ENCODE results near the gene GDF15. TPM values are rescaled to one million over a fixed set of nuclear protein-coding genes. Genes with fewer than 3 reads are reported as not detected.

GDF15 gene
- polyA plus RNA-seq, 1 donor (not counting 4 experiments of a cell fraction or from before 2014, with no cell fraction given), result 0.31 TPM

- Histone ChIP-seq H3K36me3 (ENCODE audit: control insufficient read depth in 2 of 2, extremely low read depth in 1 of 2, insufficient read depth in 2 of 2, low read length in 2 of 2) (no peaks in the 10 kb centered on the region), H3K79me2 (ENCODE audit: control insufficient read depth, insufficient read depth, low read length) (no peaks in the 10 kb centered on the region), H3K9ac (ENCODE audit: control insufficient read depth, extremely low read depth, insufficient read depth, low read length) (no peak overlapping the region), H3K9me3 (ENCODE audit: control insufficient read depth, low read depth, low read length) (no peaks in the 10 kb centered on the region), H3K27ac (ENCODE audit: control insufficient read depth, insufficient read depth, low read length) (no peak overlapping the region), H3K27me3 (ENCODE audit: control insufficient read depth, extremely low read depth, insufficient read depth, low read length) (no peaks in the 10 kb centered on the region), H3K4me1 (ENCODE audit: control insufficient read depth, extremely low read depth, insufficient read depth, low read length) (peaks cover 14% of the 10 kb centered on the region), H2AFZ (ENCODE audit: control insufficient read depth, low read length) (no peak overlapping the region), H4K20me1 (ENCODE audit: control insufficient read depth, extremely low read depth, insufficient read depth, low read length) (no peaks in the 10 kb centered on the region), H3K4me2 (ENCODE audit: control insufficient read depth, extremely low read depth, insufficient read depth, low read depth, low read length) (no peak overlapping the region), H3K4me3 (ENCODE audit: control insufficient read depth in 2 of 3, extremely low read depth in 1 of 3, insufficient read depth in 2 of 3, low read depth in 1 of 3, low read length in 3 of 3) (no peak overlapping the region), H3K9me1 (ENCODE audit: control insufficient read depth, extremely low read depth, insufficient read depth, low read length) (no peaks in the 10 kb centered on the region)
- dilution Hi-C loops (cut with MboI; ENCODE audit: extremely low pct_ligation_motif_present, low sequenced_read_pairs), result no loop called here
- DNase-seq (ENCODE audit: low read depth, low spot score) (no peak), FAIRE-seq (no peak)
- peak; percentile 81 to 89 (median 86) for TF ChIP-seq CTCF (optimal IDR thresholded peaks at IDR 0.05 in 1 of 3, IDR thresholded peaks at IDR 0.05 in 1 of 3, conservative IDR thresholded peaks at IDR 0.05 in 1 of 3; ENCODE audit: extremely low read depth in 1 of 3, insufficient read depth in 2 of 3, low read length in 3 of 3)
- no peak for TF ChIP-seq EZH2 (IDR thresholded peaks at IDR 0.05; ENCODE audit: low read length)
These were observed 36.3 kb upstream of the GDF15 start for GRCh38 chr19:18349524-18350128.

- FAIRE-seq (no peak), DNase-seq (ENCODE audit: low read depth, low spot score) (no peak)
- Histone ChIP-seq H3K9ac (ENCODE audit: control insufficient read depth, extremely low read depth, insufficient read depth, low read length) (no peak overlapping the region), H3K79me2 (ENCODE audit: control insufficient read depth, insufficient read depth, low read length) (no peaks in the 10 kb centered on the region), H3K27ac (ENCODE audit: control insufficient read depth, insufficient read depth, low read length) (no peak overlapping the region), H3K36me3 (ENCODE audit: control insufficient read depth in 2 of 2, extremely low read depth in 1 of 2, insufficient read depth in 2 of 2, low read length in 2 of 2) (no peaks in the 10 kb centered on the region), H2AFZ (ENCODE audit: control insufficient read depth, low read length) (no peak overlapping the region), H3K9me1 (ENCODE audit: control insufficient read depth, extremely low read depth, insufficient read depth, low read length) (no peaks in the 10 kb centered on the region), H3K9me3 (ENCODE audit: control insufficient read depth, low read depth, low read length) (no peaks in the 10 kb centered on the region), H3K4me3 (ENCODE audit: control insufficient read depth in 2 of 3, extremely low read depth in 1 of 3, insufficient read depth in 2 of 3, low read depth in 1 of 3, low read length in 3 of 3) (no peak overlapping the region), H4K20me1 (ENCODE audit: control insufficient read depth, extremely low read depth, insufficient read depth, low read length) (no peaks in the 10 kb centered on the region), H3K4me1 (ENCODE audit: control insufficient read depth, extremely low read depth, insufficient read depth, low read length) (peaks cover 9% of the 10 kb centered on the region), H3K27me3 (ENCODE audit: control insufficient read depth, extremely low read depth, insufficient read depth, low read length) (no peaks in the 10 kb centered on the region), H3K4me2 (ENCODE audit: control insufficient read depth, extremely low read depth, insufficient read depth, low read depth, low read length) (no peak overlapping the region)
- TF ChIP-seq EZH2 (IDR thresholded peaks at IDR 0.05; ENCODE audit: low read length), result no peak
- no peak for TF ChIP-seq CTCF (optimal IDR thresholded peaks at IDR 0.05 in 1 of 3, IDR thresholded peaks at IDR 0.05 in 1 of 3, conservative IDR thresholded peaks at IDR 0.05 in 1 of 3; ENCODE audit: extremely low read depth in 1 of 3, insufficient read depth in 2 of 3, low read length in 3 of 3)
- dilution Hi-C loops (cut with MboI; ENCODE audit: extremely low pct_ligation_motif_present, low sequenced_read_pairs), result no loop called here
These were observed 35.5 kb upstream of the GDF15 start for GRCh38 chr19:18350490-18350889.

Measured in keratinocyte (primary cell).